ENCODE measurements around the gene FOXO4.

FOXO4 gene

DNA sequence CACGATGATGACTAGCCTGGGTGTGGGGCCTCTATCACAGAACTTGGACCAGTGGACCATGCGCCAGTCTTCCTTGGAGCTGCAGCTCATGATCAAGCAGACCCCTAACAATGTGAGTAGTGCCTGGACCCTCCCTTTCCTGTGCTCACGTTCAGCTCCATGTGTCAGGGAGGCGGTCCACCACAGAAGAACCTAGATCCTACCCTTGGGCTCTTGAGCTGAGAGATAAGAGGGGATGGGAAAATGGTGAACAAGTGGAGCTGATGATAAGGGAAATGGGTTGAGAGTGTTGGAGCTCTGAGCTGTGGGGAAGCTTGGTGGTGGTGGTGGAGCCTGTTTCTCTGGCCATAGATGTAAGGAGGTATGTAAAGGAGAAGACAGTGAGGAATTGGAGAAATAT is 35.9 kb downstream of the FOXO4 start:
- in situ Hi-C loops (cut with MboI; ENCODE audit: low sequenced_read_pairs) = no loop called here

DNA sequence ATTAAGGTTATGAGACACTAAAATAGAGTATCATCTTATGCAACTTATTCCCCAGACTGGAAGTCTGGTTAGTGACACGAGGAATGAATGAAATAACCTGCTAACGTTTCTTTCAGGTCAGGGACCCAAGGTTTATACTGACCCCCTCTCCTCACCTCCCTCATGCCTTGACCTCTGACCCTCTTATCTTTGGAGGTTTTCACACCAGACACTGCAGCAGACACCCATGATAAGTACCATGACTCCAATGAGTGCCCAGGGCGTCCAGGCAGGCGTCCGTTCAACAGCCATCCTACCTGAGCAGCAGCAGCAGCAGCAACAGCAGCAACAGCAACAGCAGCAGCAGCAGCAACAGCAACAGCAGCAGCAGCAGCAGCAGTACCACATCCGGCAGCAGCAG is 44.8 kb downstream of the FOXO4 start:
- in situ Hi-C loops (cut with MboI; ENCODE audit: low sequenced_read_pairs) = no loop called here

DNA sequence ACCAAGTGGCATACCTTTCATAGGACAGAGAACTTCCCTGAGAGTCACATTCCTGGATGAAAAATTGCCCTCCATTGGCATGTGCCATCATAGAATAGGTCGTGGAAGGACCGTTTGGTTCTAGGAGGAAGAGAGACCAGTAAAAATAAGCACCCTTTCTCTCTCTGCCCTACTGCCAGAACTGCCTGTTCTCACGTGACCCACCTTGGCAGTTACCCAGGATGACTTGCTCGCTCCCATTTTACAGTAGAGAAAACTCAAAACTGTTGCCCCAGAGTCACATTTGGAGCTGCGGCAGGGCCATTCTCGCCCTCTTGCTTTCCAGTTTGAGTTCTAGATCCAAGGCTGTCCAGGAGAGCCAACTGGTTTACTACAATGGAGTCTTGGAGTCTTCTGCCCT is 47.9 kb downstream of the FOXO4 start:
- in situ Hi-C loops (cut with MboI; ENCODE audit: low sequenced_read_pairs) = no loop called here

DNA sequence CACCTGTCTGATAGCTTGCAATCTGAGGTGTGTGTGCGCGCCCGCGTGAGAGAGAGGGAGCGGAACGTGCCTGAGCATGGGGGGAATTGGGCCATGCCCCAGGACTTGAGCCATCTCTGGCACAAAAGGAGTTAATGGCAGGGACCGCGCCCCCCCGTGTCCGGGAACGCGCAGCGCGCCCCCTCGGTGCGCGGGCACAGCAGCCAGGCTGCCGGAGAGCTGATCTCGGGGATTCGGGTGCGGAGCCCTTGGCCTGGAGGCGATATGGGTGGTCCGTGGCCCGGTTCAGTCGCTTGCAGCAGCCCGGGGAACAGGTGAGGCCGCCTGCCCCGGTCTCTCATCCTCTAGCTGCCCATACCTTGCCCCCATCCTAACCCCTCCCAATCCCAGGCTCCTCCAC is 49.0 kb downstream of the FOXO4 start, which contains the start of gene NLGN3:
TSS of gene NLGN3 (plus strand) at position 191 of the 400 bp plus-strand sequence. CDS start 2,909 bp downstream, outside the sequence.
- in situ Hi-C loops (cut with MboI; ENCODE audit: low sequenced_read_pairs) = no loop called here

DNA sequence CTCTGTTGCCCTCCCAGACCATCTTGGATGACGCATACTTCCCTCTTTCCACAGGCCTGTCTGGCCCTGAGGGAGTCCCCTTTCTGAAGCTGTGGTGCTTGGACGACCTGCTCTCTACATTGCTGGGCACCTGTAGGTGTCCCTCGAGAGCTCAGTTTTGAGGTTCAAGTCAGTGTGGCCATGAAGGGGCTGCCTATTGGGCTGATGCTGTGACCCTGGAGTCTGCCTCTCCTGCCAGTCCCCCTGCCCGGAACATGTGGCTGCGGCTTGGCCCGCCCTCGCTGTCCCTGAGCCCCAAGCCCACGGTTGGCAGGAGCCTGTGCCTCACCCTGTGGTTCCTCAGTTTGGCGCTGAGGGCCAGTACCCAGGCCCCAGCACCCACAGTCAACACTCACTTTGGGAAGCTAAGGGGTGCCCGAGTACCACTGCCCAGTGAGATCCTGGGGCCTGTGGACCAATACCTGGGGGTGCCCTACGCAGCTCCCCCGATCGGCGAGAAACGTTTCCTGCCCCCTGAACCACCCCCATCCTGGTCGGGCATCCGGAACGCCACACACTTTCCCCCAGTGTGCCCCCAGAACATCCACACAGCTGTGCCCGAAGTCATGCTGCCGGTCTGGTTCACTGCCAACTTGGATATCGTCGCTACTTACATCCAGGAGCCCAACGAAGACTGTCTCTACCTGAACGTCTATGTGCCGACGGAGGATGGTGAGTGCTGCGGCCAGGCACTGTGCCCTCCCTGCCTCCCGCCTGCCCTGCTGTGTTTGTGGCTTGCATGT is 52.0 kb downstream of the FOXO4 start:
- in situ Hi-C loops (cut with MboI; ENCODE audit: low sequenced_read_pairs) = no loop called here

DNA sequence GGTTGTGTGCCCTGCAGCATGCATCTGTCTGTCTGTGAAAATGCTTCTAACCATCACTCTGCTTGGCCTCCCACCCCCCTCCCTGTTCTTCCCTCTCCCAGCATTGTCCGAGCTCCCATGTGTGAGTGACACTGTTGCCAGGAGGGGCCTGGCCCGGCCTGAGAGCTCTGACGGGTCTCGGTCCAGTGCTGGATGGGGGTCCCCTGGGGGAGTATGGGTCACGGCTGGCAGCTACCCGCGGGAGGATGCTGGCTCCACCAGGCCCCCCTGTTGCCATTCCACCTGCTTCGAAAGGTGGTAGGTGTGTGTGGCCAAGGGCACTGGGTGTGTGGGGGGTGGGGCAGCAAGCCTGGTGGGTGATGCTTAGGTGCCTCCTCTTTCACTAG is 52.6 kb downstream of the FOXO4 start:
- in situ Hi-C loops (cut with MboI; ENCODE audit: low sequenced_read_pairs) = no loop called here

DNA sequence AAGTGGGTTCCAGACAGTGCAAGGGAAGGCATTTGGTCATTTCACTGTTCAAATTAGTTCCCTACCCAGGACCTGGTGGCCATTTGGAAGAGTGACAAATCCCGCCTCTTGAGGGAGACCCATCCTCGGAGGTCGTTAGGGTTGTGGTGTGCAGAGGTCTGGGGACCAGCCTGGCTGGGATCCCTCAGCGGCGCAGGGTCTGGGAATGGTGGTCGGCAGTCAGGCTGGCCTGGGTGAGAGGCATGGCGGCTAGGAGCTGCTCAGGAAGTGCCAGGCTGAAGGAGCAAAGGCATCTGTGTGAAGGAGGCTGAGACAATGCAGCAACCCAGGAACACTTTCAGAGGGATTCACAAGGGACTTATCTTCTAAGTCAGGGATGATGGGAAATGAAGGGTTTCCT is 55.7 kb downstream of the FOXO4 start:
- in situ Hi-C loops (cut with MboI; ENCODE audit: low sequenced_read_pairs) = loop anchor here (25.0 kb wide), 1 partner anchor 189 kb away; no protein-coding TSS in a partner anchor
